Measurements from ENCODE around the gene LBHD2.

The LBHD2 gene

GRCh38 chr14:103100281-103101121 lies 16.5 kb downstream of the LBHD2 start:
- no peak overlapping the region for H3K4me3 ChIP-seq (replicated peaks; ENCODE audit: low read depth, low read length)
- no peaks in the 10 kb centered on the region; the same call in 1 of the 2 replicates for H3K27me3 ChIP-seq (replicated peaks; ENCODE audit: control insufficient read depth, insufficient read depth, low read length)
- TF ChIP-seq CTCF (IDR thresholded peaks at IDR 0.05; ENCODE audit: insufficient read depth, low read length, poor library complexity, severe bottlenecking) = no peak
- no peaks in the 10 kb centered on the region for H3K36me3 ChIP-seq (ENCODE audit: control insufficient read depth, insufficient read depth, low read length)
- peak; percentile 65 for DNase-seq (ENCODE audit: extremely low read depth, insufficient read length)

GRCh38 chr14:103101257-103101962 lies 17.4 kb downstream of the LBHD2 start:
- DNase-seq (ENCODE audit: extremely low read depth, insufficient read length) = no peak
- no peak for TF ChIP-seq CTCF (IDR thresholded peaks at IDR 0.05; ENCODE audit: insufficient read depth, low read length, poor library complexity, severe bottlenecking)
- no peaks in the 10 kb centered on the region for H3K36me3 ChIP-seq (ENCODE audit: control insufficient read depth, insufficient read depth, low read length)
- H3K4me3 ChIP-seq (replicated peaks; ENCODE audit: low read depth, low read length) = no peak overlapping the region
- H3K27me3 ChIP-seq (replicated peaks; ENCODE audit: control insufficient read depth, insufficient read depth, low read length) = no peaks in the 10 kb centered on the region; the same call in 1 of the 2 replicates

DNA sequence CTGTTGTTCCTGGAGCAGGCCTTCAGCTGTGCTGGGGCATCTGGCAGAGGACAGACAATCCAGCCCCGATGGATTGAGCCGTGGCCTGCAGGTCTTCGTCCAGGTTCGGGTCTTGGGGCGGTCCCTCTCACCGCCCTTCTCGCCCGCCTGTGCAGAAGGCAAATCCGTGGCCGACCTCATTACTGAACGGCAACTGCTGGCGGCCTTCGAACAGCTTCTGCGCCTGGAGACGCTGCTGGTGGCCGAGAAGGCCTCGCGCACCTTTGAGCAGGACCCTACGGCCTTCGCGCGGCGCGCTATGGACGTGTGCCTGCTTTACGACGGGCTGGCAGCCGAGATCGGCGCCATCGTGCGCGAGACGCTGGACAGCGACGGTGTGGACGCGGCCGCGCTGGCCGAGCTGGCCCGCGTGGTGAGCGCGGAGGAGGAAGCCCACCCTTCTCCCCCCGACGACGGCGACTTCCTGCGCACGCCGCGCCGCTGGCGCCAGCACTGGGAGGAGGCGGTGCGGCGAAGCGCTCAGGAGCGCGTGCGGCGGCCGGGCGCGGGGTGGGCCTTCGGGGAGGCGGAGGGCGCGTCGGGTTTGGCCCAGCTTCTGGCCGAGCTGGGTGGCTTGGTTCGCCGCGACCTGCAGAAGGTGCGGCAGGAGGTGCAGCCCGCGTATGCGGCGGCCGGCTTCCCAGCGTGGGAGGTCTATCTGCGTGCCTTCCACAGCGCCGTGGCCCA lies 18.1 kb downstream of the LBHD2 start:
- TF ChIP-seq CTCF (IDR thresholded peaks at IDR 0.05; ENCODE audit: insufficient read depth, low read length, poor library complexity, severe bottlenecking) = no peak
- no peak overlapping the region for H3K4me3 ChIP-seq (replicated peaks; ENCODE audit: low read depth, low read length)
- no peak for DNase-seq (ENCODE audit: extremely low read depth, insufficient read length)
- no peaks in the 10 kb centered on the region; the same call in 1 of the 2 replicates for H3K27me3 ChIP-seq (replicated peaks; ENCODE audit: control insufficient read depth, insufficient read depth, low read length)
- H3K36me3 ChIP-seq (ENCODE audit: control insufficient read depth, insufficient read depth, low read length) = no peaks in the 10 kb centered on the region

GRCh38 chr14:103102689-103103260 lies 18.8 kb downstream of the LBHD2 start:
- TF ChIP-seq CTCF (IDR thresholded peaks at IDR 0.05; ENCODE audit: insufficient read depth, low read length, poor library complexity, severe bottlenecking) = no peak
- no peak for DNase-seq (ENCODE audit: extremely low read depth, insufficient read length)
- Histone ChIP-seq H3K27me3 (replicated peaks; ENCODE audit: control insufficient read depth, insufficient read depth, low read length) (no peaks in the 10 kb centered on the region; the same call in 1 of the 2 replicates), H3K36me3 (ENCODE audit: control insufficient read depth, insufficient read depth, low read length) (no peaks in the 10 kb centered on the region), H3K4me3 (replicated peaks; ENCODE audit: low read depth, low read length) (no peak overlapping the region)

GRCh38 chr14:103103461-103104388 lies 19.7 kb downstream of the LBHD2 start:
- Histone ChIP-seq H3K4me3 (replicated peaks; ENCODE audit: low read depth, low read length) (no peak overlapping the region), H3K27me3 (replicated peaks; ENCODE audit: control insufficient read depth, insufficient read depth, low read length) (no peaks in the 10 kb centered on the region), H3K36me3 (ENCODE audit: control insufficient read depth, insufficient read depth, low read length) (no peaks in the 10 kb centered on the region)
- DNase-seq (ENCODE audit: extremely low read depth, insufficient read length) = no peak
- no peak for TF ChIP-seq CTCF (IDR thresholded peaks at IDR 0.05; ENCODE audit: insufficient read depth, low read length, poor library complexity, severe bottlenecking)

Measured in GM06990 (cell line).